RWPE2 (cell line): ENCODE results near the gene PTTG2.

ENCODE experiments used
- ATAC-seq: fragments of 200-7000 bp; cut with Tn5 transposase; 3 replicates; pipeline ENCODE4 v1.9.1; 2021; ENCODE audit warnings: low read depth
- DNase-seq: peaks from one replicate; pipeline ENCODE4 v3.0.0-alpha.2; 2020; ENCODE audit warnings: low spot score
- H3K27ac ChIP-seq: fragments of 450-650 bp; 2 replicates; pipeline ENCODE4 v1.5.1; 2017; ENCODE audit warnings: mild to moderate bottlenecking; ENCODE audit not compliant: poor library complexity, severe bottlenecking
- H3K27me3 ChIP-seq: fragments of 250-450 bp; sonication (Bioruptor Pico); 2 replicates; pipeline ENCODE4 v1.5.1; 2021; ENCODE audit warnings: mild to moderate bottlenecking, moderate library complexity; ENCODE audit not compliant: insufficient read depth, poor library complexity, severe bottlenecking
- H3K36me3 ChIP-seq: fragments of 250-450 bp; sonication (Bioruptor Pico); 2 replicates; pipeline ENCODE4 v1.5.1; 2020; ENCODE audit warnings: low read depth, mild to moderate bottlenecking, moderate library complexity
- H3K4me1 ChIP-seq: fragments of 250-450 bp; sonication (Bioruptor Pico); 2 replicates; pipeline ENCODE4 v1.5.1; 2021; ENCODE audit warnings: mild to moderate bottlenecking, moderate library complexity; ENCODE audit not compliant: insufficient read depth, poor library complexity, severe bottlenecking
- H3K4me3 ChIP-seq: fragments of 250-450 bp; sonication (Bioruptor Pico); 2 replicates; pipeline ENCODE4 v1.5.1; 2021; ENCODE audit warnings: mild to moderate bottlenecking, moderate library complexity; ENCODE audit not compliant: severe bottlenecking
- H3K9me3 ChIP-seq: fragments of 250-450 bp; sonication (Bioruptor Pico); 2 replicates; pipeline ENCODE4 v1.5.1; 2021; ENCODE audit warnings: mild to moderate bottlenecking, moderate library complexity; ENCODE audit not compliant: severe bottlenecking
- TF ChIP-seq, protein P1 (sequence below): fragments of 450-650 bp; IDR thresholded peaks from one replicate; pipeline ENCODE4 v1.5.1; 2017; ENCODE audit warnings: mild to moderate bottlenecking, moderate library complexity; ENCODE audit not compliant: poor library complexity, severe bottlenecking

The PTTG2 gene

DNA sequence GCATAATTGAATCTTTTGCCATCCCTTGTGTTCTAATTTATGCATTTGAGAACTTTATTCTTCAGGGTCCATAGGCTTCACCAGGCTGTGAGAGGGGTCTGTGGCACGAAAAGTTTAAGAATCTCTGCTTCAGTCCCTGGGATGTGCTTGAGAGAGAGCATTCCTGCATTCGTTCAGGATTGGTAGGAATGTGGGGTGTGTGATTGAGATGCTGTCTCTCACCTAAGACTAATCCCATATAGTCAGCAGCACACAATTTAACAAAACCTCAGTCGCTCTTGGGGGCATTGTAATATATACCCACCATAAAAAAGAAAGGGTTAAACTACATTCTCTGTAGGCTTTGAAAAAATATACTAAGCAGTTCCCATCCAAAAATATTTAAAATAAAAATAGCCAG lies 41.7 kb downstream of the PTTG2 start:
- ATAC-seq: no peak
- H3K27me3 ChIP-seq: no peaks in the 10 kb centered on the region
- H3K4me3 ChIP-seq: no peak overlapping the region
- TF ChIP-seq, protein P1, sequence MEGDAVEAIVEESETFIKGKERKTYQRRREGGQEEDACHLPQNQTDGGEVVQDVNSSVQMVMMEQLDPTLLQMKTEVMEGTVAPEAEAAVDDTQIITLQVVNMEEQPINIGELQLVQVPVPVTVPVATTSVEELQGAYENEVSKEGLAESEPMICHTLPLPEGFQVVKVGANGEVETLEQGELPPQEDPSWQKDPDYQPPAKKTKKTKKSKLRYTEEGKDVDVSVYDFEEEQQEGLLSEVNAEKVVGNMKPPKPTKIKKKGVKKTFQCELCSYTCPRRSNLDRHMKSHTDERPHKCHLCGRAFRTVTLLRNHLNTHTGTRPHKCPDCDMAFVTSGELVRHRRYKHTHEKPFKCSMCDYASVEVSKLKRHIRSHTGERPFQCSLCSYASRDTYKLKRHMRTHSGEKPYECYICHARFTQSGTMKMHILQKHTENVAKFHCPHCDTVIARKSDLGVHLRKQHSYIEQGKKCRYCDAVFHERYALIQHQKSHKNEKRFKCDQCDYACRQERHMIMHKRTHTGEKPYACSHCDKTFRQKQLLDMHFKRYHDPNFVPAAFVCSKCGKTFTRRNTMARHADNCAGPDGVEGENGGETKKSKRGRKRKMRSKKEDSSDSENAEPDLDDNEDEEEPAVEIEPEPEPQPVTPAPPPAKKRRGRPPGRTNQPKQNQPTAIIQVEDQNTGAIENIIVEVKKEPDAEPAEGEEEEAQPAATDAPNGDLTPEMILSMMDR: no peak
- no peak for DNase-seq
- H3K9me3 ChIP-seq: no peaks in the 10 kb centered on the region
- no peaks in the 10 kb centered on the region for H3K36me3 ChIP-seq
- peaks cover 12% of the 10 kb centered on the region for H3K4me1 ChIP-seq
- H3K27ac ChIP-seq: no peak overlapping the region

DNA sequence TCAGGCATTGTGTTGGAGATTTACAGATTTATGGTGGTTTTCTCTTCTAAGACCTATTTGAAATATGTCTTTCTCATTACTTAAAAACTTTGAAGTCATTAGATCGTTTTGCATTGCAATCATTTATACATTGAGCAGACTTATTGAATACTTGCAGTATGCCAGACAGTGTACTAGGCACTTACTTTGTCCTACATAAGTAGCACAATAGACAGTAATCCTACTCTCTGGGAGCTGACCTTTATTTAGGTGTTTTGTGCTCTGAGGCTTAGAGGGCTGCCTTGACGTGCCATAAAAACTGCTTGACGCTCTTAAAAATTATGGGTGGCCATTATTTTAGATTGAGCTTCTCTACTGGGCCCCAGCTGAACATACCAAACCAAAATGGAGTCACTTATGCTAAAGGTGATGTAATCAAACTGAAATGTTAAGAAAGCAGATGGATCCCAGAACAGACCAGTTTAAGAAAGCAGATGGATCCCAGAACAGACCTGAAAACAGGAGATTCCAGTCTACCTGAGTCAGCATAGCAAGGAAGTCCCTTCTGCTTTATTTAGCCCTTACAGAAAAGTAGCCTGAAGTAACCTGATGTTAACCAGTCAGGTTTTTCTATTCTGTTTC lies 42.4 kb downstream of the PTTG2 start:
- ATAC-seq (peak; percentile 84), DNase-seq (no peak)
- Histone ChIP-seq H3K27ac (no peak overlapping the region), H3K4me3 (no peak overlapping the region), H3K4me1 (peaks cover 12% of the 10 kb centered on the region), H3K9me3 (no peaks in the 10 kb centered on the region), H3K27me3 (no peaks in the 10 kb centered on the region), H3K36me3 (no peaks in the 10 kb centered on the region)
- TF ChIP-seq, protein P1: no peak

DNA sequence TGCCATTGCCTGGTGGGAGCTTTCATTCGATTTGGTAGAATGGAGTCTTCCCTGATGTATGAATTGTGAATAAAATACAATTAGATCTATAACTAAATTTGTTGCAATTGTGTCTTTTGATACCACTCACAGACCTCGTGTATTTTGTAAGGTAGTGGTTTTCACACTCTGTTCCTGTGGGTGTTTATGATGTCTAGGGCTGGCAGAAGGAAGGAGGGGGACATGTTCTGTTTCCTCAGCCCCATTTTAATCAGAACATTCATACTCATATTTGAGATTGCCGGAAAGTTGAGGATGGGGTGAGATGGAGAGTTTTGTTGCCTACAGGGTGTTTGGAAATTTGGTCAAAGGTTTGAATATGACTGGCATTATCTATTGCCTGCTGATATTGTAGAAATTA lies 42.9 kb downstream of the PTTG2 start:
- Histone ChIP-seq H3K36me3 (no peaks in the 10 kb centered on the region), H3K27me3 (no peaks in the 10 kb centered on the region), H3K4me3 (no peak overlapping the region), H3K9me3 (no peaks in the 10 kb centered on the region), H3K4me1 (peaks cover 12% of the 10 kb centered on the region), H3K27ac (no peak overlapping the region)
- DNase-seq (no peak), ATAC-seq (no peak)
- TF ChIP-seq, protein P1: no peak

DNA sequence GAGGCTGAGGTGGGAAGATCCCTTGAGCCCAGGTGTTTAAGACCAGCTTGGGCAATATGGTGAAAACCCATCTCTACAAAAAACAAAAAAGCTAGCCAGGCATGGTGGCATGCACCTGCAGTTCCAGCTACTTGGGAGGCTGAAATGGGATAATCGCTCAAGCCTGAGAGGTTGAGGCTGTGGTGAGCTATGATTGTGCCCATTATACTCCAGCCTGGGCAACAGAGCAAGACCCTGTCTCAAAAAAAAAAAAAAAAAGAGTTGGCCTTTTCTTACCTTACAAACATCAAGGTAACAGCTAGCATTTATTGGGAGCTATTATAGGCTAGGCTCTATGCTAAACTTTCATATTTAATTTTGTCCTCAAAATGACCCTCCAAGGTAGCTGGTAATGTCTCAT lies 43.4 kb downstream of the PTTG2 start:
- no peak for DNase-seq
- H3K4me3 ChIP-seq: no peak overlapping the region

DNA sequence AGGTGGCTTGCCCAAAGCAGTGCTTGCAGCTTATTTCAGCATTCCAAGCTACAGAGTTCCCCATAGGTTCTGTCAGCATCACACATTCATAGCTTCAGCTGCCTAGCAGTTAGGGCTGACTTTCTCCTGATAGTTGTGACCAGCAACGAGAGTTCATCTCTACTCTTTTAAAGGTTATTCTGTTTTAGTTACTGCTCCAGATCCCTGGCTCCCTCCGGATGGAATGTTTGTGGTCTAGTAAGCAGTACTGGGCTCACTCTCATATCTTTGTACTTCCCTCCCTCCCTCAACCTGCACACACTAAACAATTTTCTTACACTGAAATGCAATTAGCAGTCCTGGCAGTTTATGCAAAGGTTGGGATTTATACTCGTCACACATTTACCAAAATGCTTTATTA lies 43.9 kb downstream of the PTTG2 start:
- no peak for ATAC-seq

More for the DNA sequence above, 43.4 kb downstream of the PTTG2 start:
- Histone ChIP-seq H3K9me3 (no peaks in the 10 kb centered on the region), H3K27ac (no peak overlapping the region), H3K27me3 (no peaks in the 10 kb centered on the region), H3K36me3 (no peaks in the 10 kb centered on the region), H3K4me1 (peaks cover 12% of the 10 kb centered on the region)
- ATAC-seq: no peak
- TF ChIP-seq, protein P1: no peak

More for the DNA sequence above, 43.9 kb downstream of the PTTG2 start:
- Histone ChIP-seq H3K9me3 (no peaks in the 10 kb centered on the region), H3K4me1 (peaks cover 12% of the 10 kb centered on the region), H3K36me3 (no peaks in the 10 kb centered on the region), H3K27me3 (no peaks in the 10 kb centered on the region), H3K4me3 (no peak overlapping the region), H3K27ac (no peak overlapping the region)
- TF ChIP-seq, protein P1: no peak
- no peak for DNase-seq
